ENCODE measurements around the gene LMTK3. TPM values are rescaled to one million over a fixed set of nuclear protein-coding genes. Genes with fewer than 3 reads are reported as not detected.

LMTK3 gene
- total RNA-seq, 1 donor from 2014 or later, result 0.11 TPM

DNA sequence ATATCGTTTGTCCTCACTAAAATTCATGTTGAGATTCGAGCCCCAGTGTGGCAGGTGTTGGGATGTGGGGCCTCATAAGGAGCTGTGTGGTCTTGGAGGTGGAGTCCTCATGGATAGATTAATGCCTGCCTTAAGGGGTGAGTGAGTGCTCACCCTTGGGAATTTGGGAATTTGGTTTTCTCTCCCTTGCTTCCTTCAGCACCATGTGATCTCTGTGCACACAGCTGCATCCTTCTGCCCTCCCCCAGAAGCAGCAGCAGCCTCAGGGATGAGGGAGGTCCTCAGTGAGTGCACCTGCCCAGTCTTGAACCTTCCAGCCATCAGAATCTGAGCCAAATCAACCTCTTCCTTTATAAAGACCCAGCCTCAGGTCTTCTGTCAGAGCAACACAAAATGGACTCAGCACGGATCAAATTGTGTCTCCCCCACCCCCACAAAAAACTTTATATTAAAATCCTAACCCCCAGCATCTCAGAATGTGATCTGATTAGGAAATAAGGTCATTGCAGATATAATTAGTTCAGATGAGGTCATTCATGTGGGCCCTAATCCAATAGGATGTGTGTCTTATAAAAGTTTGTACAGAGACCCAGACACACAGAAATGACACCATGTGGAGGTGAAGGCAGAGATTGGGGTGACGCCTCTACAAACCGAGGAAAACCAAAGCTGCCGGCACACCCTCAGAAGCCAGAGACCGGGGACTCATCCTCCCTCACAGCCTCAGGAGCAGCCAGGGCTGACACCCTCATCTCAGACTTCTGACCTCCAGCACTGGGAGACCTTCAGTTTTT is 29.6 kb downstream of the LMTK3 start:
- intact Hi-C loops (cut with DNase I), result no loop called here
- TF ChIP-seq, protein P1, sequence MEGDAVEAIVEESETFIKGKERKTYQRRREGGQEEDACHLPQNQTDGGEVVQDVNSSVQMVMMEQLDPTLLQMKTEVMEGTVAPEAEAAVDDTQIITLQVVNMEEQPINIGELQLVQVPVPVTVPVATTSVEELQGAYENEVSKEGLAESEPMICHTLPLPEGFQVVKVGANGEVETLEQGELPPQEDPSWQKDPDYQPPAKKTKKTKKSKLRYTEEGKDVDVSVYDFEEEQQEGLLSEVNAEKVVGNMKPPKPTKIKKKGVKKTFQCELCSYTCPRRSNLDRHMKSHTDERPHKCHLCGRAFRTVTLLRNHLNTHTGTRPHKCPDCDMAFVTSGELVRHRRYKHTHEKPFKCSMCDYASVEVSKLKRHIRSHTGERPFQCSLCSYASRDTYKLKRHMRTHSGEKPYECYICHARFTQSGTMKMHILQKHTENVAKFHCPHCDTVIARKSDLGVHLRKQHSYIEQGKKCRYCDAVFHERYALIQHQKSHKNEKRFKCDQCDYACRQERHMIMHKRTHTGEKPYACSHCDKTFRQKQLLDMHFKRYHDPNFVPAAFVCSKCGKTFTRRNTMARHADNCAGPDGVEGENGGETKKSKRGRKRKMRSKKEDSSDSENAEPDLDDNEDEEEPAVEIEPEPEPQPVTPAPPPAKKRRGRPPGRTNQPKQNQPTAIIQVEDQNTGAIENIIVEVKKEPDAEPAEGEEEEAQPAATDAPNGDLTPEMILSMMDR (IDR thresholded peaks at IDR 0.05), result no peak
- H3K27me3 ChIP-seq, result no peaks in the 10 kb centered on the region
- peaks cover 8 to 9% of the 10 kb centered on the region in 2 donors for H3K4me1 ChIP-seq
- no peaks in the 10 kb centered on the region for H3K9me3 ChIP-seq
- no peak for DNase-seq (ENCODE audit: low spot score in 2 of 2)
- no peak overlapping the region for H3K27ac ChIP-seq
- H3K4me3 ChIP-seq, result no peak overlapping the region
- peaks cover 9 to 22% of the 10 kb centered on the region in 2 donors for H3K36me3 ChIP-seq

DNA sequence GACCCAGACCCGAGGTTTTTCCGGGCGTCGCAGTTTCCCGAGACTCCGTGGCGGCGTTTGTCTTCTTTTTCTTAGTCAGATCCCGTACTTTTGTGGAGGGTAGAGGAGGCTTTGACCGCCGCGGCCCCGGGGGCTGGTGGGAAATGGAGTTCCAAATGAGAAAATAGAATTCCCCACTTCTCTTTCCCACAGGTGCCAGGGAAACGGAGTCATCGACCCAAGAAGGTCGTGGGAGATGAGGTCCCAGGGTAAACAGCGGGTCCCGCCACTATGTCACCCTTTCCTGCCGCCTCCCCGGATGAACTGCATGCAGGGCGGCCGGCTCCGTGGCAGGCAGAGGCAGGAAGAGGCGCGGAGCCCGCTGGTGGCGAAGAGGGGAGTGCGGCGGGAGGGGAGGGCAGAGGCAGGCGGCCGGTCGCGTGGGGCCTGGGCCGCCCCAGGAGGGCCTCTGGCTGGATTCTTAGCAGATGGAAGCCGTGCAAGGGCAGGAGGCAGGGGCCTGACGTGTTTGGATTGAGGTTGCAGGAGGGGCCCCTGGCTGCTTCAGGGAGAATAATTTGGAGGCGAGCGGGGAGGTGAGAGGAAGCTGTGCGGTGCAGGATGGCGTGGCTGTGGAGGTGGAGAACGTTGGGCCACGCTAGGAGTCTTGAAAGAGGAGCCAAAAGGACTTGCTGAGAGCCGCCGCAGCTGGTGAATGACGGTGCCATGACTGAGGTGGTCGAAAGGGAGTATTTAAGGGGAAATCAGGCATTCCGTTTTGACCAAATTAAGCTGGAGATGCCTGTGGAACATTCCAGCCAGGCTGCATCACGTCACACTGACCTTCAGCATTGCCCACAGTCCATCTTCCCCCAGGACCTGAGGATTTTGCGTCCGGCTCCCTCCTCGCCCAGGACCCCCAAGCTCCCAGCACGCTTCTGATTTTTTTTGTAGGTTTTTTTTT is 30.8 kb downstream of the LMTK3 start:
- TF ChIP-seq, protein P1 (IDR thresholded peaks at IDR 0.05), result peak in 1 of 3 experiments; percentile 7
- Histone ChIP-seq H3K4me1 (peaks cover 8 to 9% of the 10 kb centered on the region in 2 donors), H3K27ac (peak overlapping the region; percentile 94 to 96), H3K27me3 (no peaks in the 10 kb centered on the region), H3K9me3 (no peaks in the 10 kb centered on the region), H3K36me3 (peaks cover 15 to 34% of the 10 kb centered on the region in 2 donors), H3K4me3 (peak overlapping the region; percentile 64 to 76)
- intact Hi-C loops (cut with DNase I), result loop anchor here (1.0 kb wide), 1 partner anchor 12 kb away; the partner anchor contains the start of gene CYTH2
- no peak for DNase-seq (ENCODE audit: low spot score in 2 of 2)

DNA sequence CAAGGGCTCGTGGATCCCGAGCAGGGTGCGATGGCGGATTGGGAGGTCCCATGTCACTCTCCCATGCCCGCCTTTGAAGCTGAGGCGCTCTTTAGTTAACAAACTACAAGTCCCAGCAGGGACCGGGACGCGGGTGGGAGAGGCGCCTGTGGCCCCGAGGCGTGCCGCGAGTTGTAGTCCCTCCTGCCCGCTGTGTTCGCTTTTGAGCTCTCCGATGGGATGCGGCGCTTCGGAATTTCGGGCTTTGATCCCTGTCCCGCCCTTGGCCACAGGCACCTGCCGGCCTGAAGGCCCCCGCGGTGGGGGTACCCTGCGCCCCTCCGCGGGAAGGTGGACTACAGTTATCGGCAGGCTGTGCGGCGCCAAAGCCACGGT is 31.5 kb downstream of the LMTK3 start:
- intact Hi-C loops (cut with DNase I), result loop anchor here (1.0 kb wide), 1 partner anchor 11 kb away; the partner anchor contains the start of gene CYTH2
- TF ChIP-seq, protein P1 (IDR thresholded peaks at IDR 0.05), result no peak
- Histone ChIP-seq H3K27me3 (no peaks in the 10 kb centered on the region), H3K9me3 (no peaks in the 10 kb centered on the region), H3K27ac (peak overlapping the region; percentile 94 to 96), H3K36me3 (peaks cover 21 to 41% of the 10 kb centered on the region in 2 donors), H3K4me1 (peaks cover 8 to 9% of the 10 kb centered on the region in 2 donors), H3K4me3 (peak overlapping the region; percentile 64 to 76)
- DNase-seq (ENCODE audit: low spot score in 2 of 2), result peak in 1 of 2 donors; percentile 84

DNA sequence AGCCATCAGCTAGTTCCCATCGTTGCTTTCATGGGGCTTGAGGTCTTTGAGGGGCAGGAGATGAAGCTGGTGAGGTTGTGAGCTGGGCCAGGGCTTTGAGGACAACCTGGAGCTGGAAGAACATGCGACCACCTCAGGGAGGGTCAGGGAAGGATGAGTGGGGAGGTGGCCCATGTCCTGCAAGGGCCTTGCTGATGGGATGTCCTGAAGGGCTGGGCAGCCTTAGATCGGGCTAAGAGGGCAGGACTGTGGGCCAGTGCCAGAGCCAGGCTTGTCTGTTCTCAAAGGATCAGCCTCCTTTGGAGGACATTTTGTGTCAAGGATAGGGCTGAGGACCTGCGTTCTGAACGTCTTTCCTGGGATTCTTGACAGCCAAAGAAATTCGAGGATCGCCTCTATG is 31.9 kb downstream of the LMTK3 start:
- peaks cover 8 to 9% of the 10 kb centered on the region in 2 donors for H3K4me1 ChIP-seq
- peaks cover 26 to 46% of the 10 kb centered on the region in 2 donors for H3K36me3 ChIP-seq
- DNase-seq (ENCODE audit: low spot score in 2 of 2), result no peak
- no peaks in the 10 kb centered on the region for H3K9me3 ChIP-seq
- intact Hi-C loops (cut with DNase I), result loop anchor here (1.0 kb wide), 1 partner anchor 10 kb away; the partner anchor contains the start of gene CYTH2
- no peaks in the 10 kb centered on the region for H3K27me3 ChIP-seq
- peak overlapping the region; percentile 94 to 96 for H3K27ac ChIP-seq
- TF ChIP-seq, protein P1 (IDR thresholded peaks at IDR 0.05), result no peak
- H3K4me3 ChIP-seq, result no peak overlapping the region
